HFFc6 (cell line): ENCODE measurements around the gene CCNA1. TPM values are rescaled to one million over a fixed set of nuclear protein-coding genes. Genes with fewer than 3 reads are reported as not detected.

Source experiments
- DNase-seq: peaks from one replicate; pipeline ENCODE4 v3.0.0-alpha.2; 2018
- H3K27ac Mint-ChIP-seq: 2 replicates; pipeline ENCODE4 v1.8.0; 2020; ENCODE audit warnings: mild to moderate bottlenecking, mixed read lengths
- H3K27me3 Mint-ChIP-seq: 2 replicates; pipeline ENCODE4 v1.8.0; 2021; ENCODE audit warnings: mild to moderate bottlenecking, moderate library complexity, mixed read lengths; ENCODE audit not compliant: insufficient read depth
- H3K36me3 Mint-ChIP-seq: 2 replicates; pipeline ENCODE4 v1.8.0; 2021; ENCODE audit warnings: low read depth, mixed read lengths
- H3K4me1 Mint-ChIP-seq: 2 replicates; pipeline ENCODE4 v1.8.0; 2020; ENCODE audit warnings: low read depth, mixed read lengths
- H3K4me3 Mint-ChIP-seq: 2 replicates; pipeline ENCODE4 v1.8.0; 2020; ENCODE audit warnings: mild to moderate bottlenecking, moderate library complexity, mixed read lengths
- H3K9me3 Mint-ChIP-seq: 2 replicates; pipeline ENCODE4 v1.8.0; 2020; ENCODE audit warnings: mild to moderate bottlenecking, mixed read lengths
- CTCF ChIP-seq: fragments of 200-600 bp; sonication (generic); IDR thresholded peaks from 2 replicates; pipeline ENCODE4 v1.5.0; 2021; ENCODE audit warnings: antibody characterized with exemption, mild to moderate bottlenecking
- long read RNA-seq: library from polyadenylated mRNA; unstranded; transcript quantifications from one replicate; pipeline ENCODE4 v2.0.0, GENCODE V29; 2019
- total RNA-seq, 6 experiments: library from RNA; stranded (reverse); fragmentation: NEBNext Ultra II Directional; extraction: Animal tissue kit (Norgen Biotek cat#: 25700); gene quantifications; 2 replicates in 1 of 6; 3 replicates in 5 of 6; pipeline ENCODE4 v1.2.3, GENCODE V29; 2021

Gene CCNA1
- not detected for total RNA-seq
- long read RNA-seq = 0 reads

GRCh38 chr13:36432106-36432544 lies at the start of gene CCNA1:
Gene CCNA1 (plus strand): TSS chr13:36432495. CDS start chr13:36433057, 562 bp downstream.
- peak within 1 kb of the TSS; percentile 27; the same call in 1 of the 2 replicates for H3K4me3 Mint-ChIP-seq
- H3K27me3 Mint-ChIP-seq = peaks cover 31% of the 10 kb centered on the region
- no peaks in the 10 kb centered on the region for H3K36me3 Mint-ChIP-seq
- H3K27ac Mint-ChIP-seq = no peak within 1 kb of the TSS
- DNase-seq = no peak
- no peak for TF ChIP-seq CTCF
- H3K4me1 Mint-ChIP-seq = no peaks in the 10 kb centered on the region
- H3K9me3 Mint-ChIP-seq = no peaks in the 10 kb centered on the region

GRCh38 chr13:36385489-36385888 lies 46.8 kb upstream of the CCNA1 start:
- Mint-ChIP-seq H3K4me3 (no peak overlapping the region), H3K4me1 (no peaks in the 10 kb centered on the region), H3K27ac (no peak overlapping the region), H3K9me3 (no peaks in the 10 kb centered on the region), H3K36me3 (no peaks in the 10 kb centered on the region), H3K27me3 (peaks cover 2% of the 10 kb centered on the region; the same call in 1 of the 2 replicates)
- no peak for DNase-seq
- no peak for TF ChIP-seq CTCF

- no peaks in the 10 kb centered on the region for H3K9me3 Mint-ChIP-seq
- H3K36me3 Mint-ChIP-seq = no peaks in the 10 kb centered on the region
- no peaks in the 10 kb centered on the region for H3K4me1 Mint-ChIP-seq
- H3K27ac Mint-ChIP-seq = no peak overlapping the region
- no peaks in the 10 kb centered on the region; the same call in 1 of the 2 replicates for H3K27me3 Mint-ChIP-seq
- TF ChIP-seq CTCF = peak; percentile 73
- peak; percentile 61 for DNase-seq
- no peak overlapping the region for H3K4me3 Mint-ChIP-seq
These were observed 37.0 kb upstream of the CCNA1 start for GRCh38 chr13:36395280-36395679.

- TF ChIP-seq CTCF = no peak
- H3K9me3 Mint-ChIP-seq = no peaks in the 10 kb centered on the region
These were observed 27.1 kb upstream of the CCNA1 start for GRCh38 chr13:36405151-36405550.

GRCh38 chr13:36412736-36413135 lies 19.6 kb upstream of the CCNA1 start:
- Mint-ChIP-seq H3K27ac (no peak overlapping the region), H3K4me3 (no peak overlapping the region), H3K36me3 (no peaks in the 10 kb centered on the region), H3K27me3 (peaks cover 9% of the 10 kb centered on the region), H3K4me1 (peaks cover 5% of the 10 kb centered on the region), H3K9me3 (no peaks in the 10 kb centered on the region)
- TF ChIP-seq CTCF = no peak
- no peak for DNase-seq

More at GRCh38 chr13:36405151-36405550, 27.1 kb upstream of the CCNA1 start:
- H3K36me3 Mint-ChIP-seq = no peaks in the 10 kb centered on the region
- H3K4me3 Mint-ChIP-seq = no peak overlapping the region
- no peaks in the 10 kb centered on the region for H3K4me1 Mint-ChIP-seq
- DNase-seq = no peak
- no peak overlapping the region for H3K27ac Mint-ChIP-seq
- H3K27me3 Mint-ChIP-seq = peaks cover 9% of the 10 kb centered on the region

- Mint-ChIP-seq H3K4me3 (no peak overlapping the region), H3K4me1 (peaks cover 10% of the 10 kb centered on the region), H3K27me3 (peaks cover 5% of the 10 kb centered on the region), H3K27ac (no peak overlapping the region), H3K9me3 (no peaks in the 10 kb centered on the region), H3K36me3 (no peaks in the 10 kb centered on the region)
- no peak for TF ChIP-seq CTCF
- no peak for DNase-seq
These were observed 19.1 kb upstream of the CCNA1 start for GRCh38 chr13:36413161-36413560.
